Lung (tissue), 12 donors: Measurements from ENCODE around the gene TRERF1. TPM values are rescaled to one million over a fixed set of nuclear protein-coding genes. Genes with fewer than 3 reads are reported as not detected.

Source experiments
- ATAC-seq: fragments of 200-7000 bp; cut with Tn5 transposase; one replicate; pipeline ENCODE4 v1.9.1; 2020; ENCODE audit warnings: moderate number of reproducible peaks; ENCODE audit not compliant: insufficient read depth, low FRiP score
- DNase-seq, 3 donors: peaks; one replicate each; pipeline ENCODE4 v3.0.0-alpha.2; 2013 to 2017
- H3K27ac ChIP-seq, 2 donors: one replicate each; pipeline ENCODE4 v1.5.1; 2013; ENCODE audit warnings: mild to moderate bottlenecking in 2 of 2, moderate library complexity in 2 of 2, control low read depth in 1 of 2, inconsistent platforms in 1 of 2, low read depth in 1 of 2, low read length in 1 of 2
- H3K27me3 ChIP-seq, 3 donors: one replicate each; pipeline ENCODE4 v1.5.1; 2013; ENCODE audit warnings: low read length in 2 of 3; ENCODE audit not compliant: control insufficient read depth in 3 of 3, insufficient read depth in 3 of 3
- H3K36me3 ChIP-seq, 4 donors: one replicate each; pipeline ENCODE4 v1.5.1; 2013; ENCODE audit warnings: low read length in 4 of 4, mild to moderate bottlenecking in 1 of 4, moderate library complexity in 1 of 4; ENCODE audit not compliant: control insufficient read depth in 4 of 4, insufficient read depth in 4 of 4
- H3K4me1 ChIP-seq, 5 donors: one replicate each; pipeline ENCODE4 v1.5.1; 2013; ENCODE audit warnings: low read length in 5 of 5, mild to moderate bottlenecking in 2 of 5, moderate library complexity in 1 of 5; ENCODE audit not compliant: control insufficient read depth in 5 of 5, insufficient read depth in 5 of 5
- H3K4me3 ChIP-seq: one replicate; pipeline ENCODE4 v1.5.1; 2013; ENCODE audit warnings: mild to moderate bottlenecking, control low read depth, moderate library complexity
- H3K9ac ChIP-seq, 2 donors: one replicate each; pipeline ENCODE4 v1.5.1; 2013; ENCODE audit warnings: low read length in 2 of 2, control low read depth in 1 of 2; ENCODE audit not compliant: insufficient read depth in 1 of 2
- H3K9me3 ChIP-seq, 4 donors: one replicate each; pipeline ENCODE4 v1.5.1; 2013; ENCODE audit warnings: low read length in 3 of 4, mild to moderate bottlenecking in 1 of 4, moderate library complexity in 1 of 4; ENCODE audit not compliant: control insufficient read depth in 4 of 4, insufficient read depth in 3 of 4
- CTCF ChIP-seq: IDR thresholded peaks from 2 replicates; pipeline ENCODE4 v1.5.1; 2012; ENCODE audit warnings: mild to moderate bottlenecking; ENCODE audit errors: control extremely low read depth, extremely low read depth
- WGBS, 2 donors: extraction: QIAGEN DNeasy Blood & Tissue Kit; methylation state at CpG; one replicate each; pipeline ENCODE4 v1.1.7; 2013; 5-methylcytosine and 5-hydroxymethylcytosine counted together
- polyA plus RNA-seq, 2 donors: library from polyadenylated mRNA; stranded (reverse); fragments of 200-250 nt; gene quantifications; one replicate each; pipeline ENCODE4 v1.2.1, GENCODE V29; 2013
- total RNA-seq, 2 donors: library from RNA; depleted of rRNA in 1 of 2; stranded (reverse); fragments of >200 nt in 1 of 2; gene quantifications; one replicate each; pipeline ENCODE4 v1.2.1, GENCODE V29; 2014 to 2021
- donor health status: control.
- donor health status: control.
- donor health status: Bipolar disorder and iron deficiency.
- donor health status: healthy.
- donor health status: DM: yes; HTN: yes; CAD: no.

The TRERF1 gene
- total and polyA plus RNA-seq, 4 donors, result 1.2 to 10.4 (median 3.3) TPM

- no peaks in the 10 kb centered on the region for H3K27me3 ChIP-seq
These were observed 40.3 kb downstream of the TRERF1 start for GRCh38 chr6:42411406-42411805.

GRCh38 chr6:42410861-42411260 lies 40.9 kb downstream of the TRERF1 start:
- Histone ChIP-seq H3K4me3 (no peak overlapping the region), H3K4me1 (peaks cover 0 to 13% (median 6%) of the 10 kb centered on the region in 5 donors), H3K27me3 (no peaks in the 10 kb centered on the region), H3K27ac (no peak overlapping the region), H3K36me3 (no peaks in the 10 kb centered on the region), H3K9me3 (no peaks in the 10 kb centered on the region), H3K9ac (no peak overlapping the region)
- 75 to 86% methylated on average over 1 of the region's 1 CpG for WGBS, 2 donors
- TF ChIP-seq CTCF, result no peak
- ATAC-seq, result no peak
- DNase-seq, result no peak

More at GRCh38 chr6:42411406-42411805, 40.3 kb downstream of the TRERF1 start:
- ATAC-seq (no peak), DNase-seq (no peak)
- Histone ChIP-seq H3K4me3 (no peak overlapping the region), H3K9me3 (no peaks in the 10 kb centered on the region), H3K36me3 (no peaks in the 10 kb centered on the region), H3K4me1 (peaks cover 0 to 13% (median 6%) of the 10 kb centered on the region in 5 donors), H3K27ac (no peak overlapping the region), H3K9ac (no peak overlapping the region)
- no peak for TF ChIP-seq CTCF
- 42 to 64% methylated on average over 6 of the region's 6 CpGs for WGBS, 2 donors

GRCh38 chr6:42409581-42409980 lies 42.1 kb downstream of the TRERF1 start:
- TF ChIP-seq CTCF, result no peak
- Histone ChIP-seq H3K27ac (no peak overlapping the region), H3K9me3 (no peaks in the 10 kb centered on the region), H3K4me1 (peaks cover 0 to 20% (median 6%) of the 10 kb centered on the region in 5 donors), H3K9ac (no peak overlapping the region), H3K27me3 (no peaks in the 10 kb centered on the region), H3K4me3 (no peak overlapping the region), H3K36me3 (no peaks in the 10 kb centered on the region)
- WGBS, 2 donors, result 18 to 53% methylated on average over 2 of the region's 2 CpGs
- DNase-seq (no peak), ATAC-seq (no peak)

- no peak for ATAC-seq
- no peak for DNase-seq
- peak overlapping the region in 1 of 2 donors; percentile 49 for H3K27ac ChIP-seq
- no peak overlapping the region for H3K4me3 ChIP-seq
- TF ChIP-seq CTCF, result no peak
- no peaks in the 10 kb centered on the region for H3K9me3 ChIP-seq
- WGBS, 2 donors, result 63 to 68% methylated on average over 8 of the region's 8 CpGs
- H3K4me1 ChIP-seq, result peaks cover 4 to 23% (median 6%) of the 10 kb centered on the region in 5 donors
- no peaks in the 10 kb centered on the region for H3K27me3 ChIP-seq
- H3K36me3 ChIP-seq, result no peaks in the 10 kb centered on the region
- no peak overlapping the region for H3K9ac ChIP-seq
These were observed 44.3 kb downstream of the TRERF1 start for GRCh38 chr6:42407379-42407778.
